D721Med (cell line): Measurements from ENCODE around the gene DNAI4.
A peak's percentile ranks its signal among the peaks of the same experiment; 100 is the strongest.

Experiments used
- DNase-seq: peaks from one replicate; pipeline ENCODE4 v3.0.0; 2011; ENCODE audit warnings: low spot score; ENCODE audit not compliant: insufficient read length
- FAIRE-seq: peaks from 2 replicates; lab custom pipeline; 2011; peaks lifted over from hg19 to GRCh38; lab: Jason Lieb, UNC
- TF ChIP-seq, protein P1 (sequence below): IDR thresholded peaks from 2 replicates; pipeline ENCODE4 v1.5.1; 2012; ENCODE audit warnings: mild to moderate bottlenecking, control low read depth; ENCODE audit not compliant: insufficient read depth; ENCODE audit errors: missing control alignments

DNAI4 gene

DNA sequence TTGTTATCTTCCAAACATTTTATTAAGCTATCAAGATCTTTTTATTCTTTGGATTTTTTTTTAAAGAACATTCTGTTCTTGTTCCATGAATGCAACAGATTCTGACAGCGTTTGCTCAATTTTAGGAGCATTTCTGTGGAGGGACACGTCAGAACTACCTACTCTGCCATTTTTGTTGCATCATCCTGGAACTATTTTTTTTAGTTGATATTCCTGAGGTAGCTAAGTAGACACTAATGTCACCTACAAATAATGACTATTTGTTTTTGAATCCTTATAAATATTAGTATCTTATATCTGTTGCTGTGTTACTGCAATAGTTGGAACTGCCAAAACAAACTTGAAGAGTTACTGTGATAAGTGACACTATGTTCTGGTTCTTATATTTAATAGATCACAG, 57.2 kb downstream of the DNAI4 start:
- FAIRE-seq, result no peak
- no peak for DNase-seq
- TF ChIP-seq, protein P1, sequence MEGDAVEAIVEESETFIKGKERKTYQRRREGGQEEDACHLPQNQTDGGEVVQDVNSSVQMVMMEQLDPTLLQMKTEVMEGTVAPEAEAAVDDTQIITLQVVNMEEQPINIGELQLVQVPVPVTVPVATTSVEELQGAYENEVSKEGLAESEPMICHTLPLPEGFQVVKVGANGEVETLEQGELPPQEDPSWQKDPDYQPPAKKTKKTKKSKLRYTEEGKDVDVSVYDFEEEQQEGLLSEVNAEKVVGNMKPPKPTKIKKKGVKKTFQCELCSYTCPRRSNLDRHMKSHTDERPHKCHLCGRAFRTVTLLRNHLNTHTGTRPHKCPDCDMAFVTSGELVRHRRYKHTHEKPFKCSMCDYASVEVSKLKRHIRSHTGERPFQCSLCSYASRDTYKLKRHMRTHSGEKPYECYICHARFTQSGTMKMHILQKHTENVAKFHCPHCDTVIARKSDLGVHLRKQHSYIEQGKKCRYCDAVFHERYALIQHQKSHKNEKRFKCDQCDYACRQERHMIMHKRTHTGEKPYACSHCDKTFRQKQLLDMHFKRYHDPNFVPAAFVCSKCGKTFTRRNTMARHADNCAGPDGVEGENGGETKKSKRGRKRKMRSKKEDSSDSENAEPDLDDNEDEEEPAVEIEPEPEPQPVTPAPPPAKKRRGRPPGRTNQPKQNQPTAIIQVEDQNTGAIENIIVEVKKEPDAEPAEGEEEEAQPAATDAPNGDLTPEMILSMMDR, result no peak

DNA sequence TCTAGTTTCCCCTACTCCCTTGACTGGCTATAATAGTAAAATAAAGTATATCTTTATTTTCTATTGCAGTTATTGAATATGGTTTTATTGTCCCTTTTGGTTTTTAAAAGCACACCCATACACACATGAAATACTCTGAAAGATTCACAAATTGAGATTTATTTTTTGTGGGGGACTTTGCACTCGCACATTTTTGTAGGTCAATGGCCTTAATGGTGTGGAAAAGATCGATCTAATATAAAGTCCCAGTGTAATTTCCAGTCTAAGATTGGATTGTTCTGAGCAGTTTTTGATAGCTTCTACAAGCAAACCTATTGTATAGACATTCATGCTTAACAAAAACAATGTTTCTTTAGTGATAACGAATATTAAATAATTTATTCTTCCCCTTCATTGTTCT, 64.1 kb downstream of the DNAI4 start:
- TF ChIP-seq, protein P1, result no peak
- DNase-seq (no peak), FAIRE-seq (no peak)

DNA sequence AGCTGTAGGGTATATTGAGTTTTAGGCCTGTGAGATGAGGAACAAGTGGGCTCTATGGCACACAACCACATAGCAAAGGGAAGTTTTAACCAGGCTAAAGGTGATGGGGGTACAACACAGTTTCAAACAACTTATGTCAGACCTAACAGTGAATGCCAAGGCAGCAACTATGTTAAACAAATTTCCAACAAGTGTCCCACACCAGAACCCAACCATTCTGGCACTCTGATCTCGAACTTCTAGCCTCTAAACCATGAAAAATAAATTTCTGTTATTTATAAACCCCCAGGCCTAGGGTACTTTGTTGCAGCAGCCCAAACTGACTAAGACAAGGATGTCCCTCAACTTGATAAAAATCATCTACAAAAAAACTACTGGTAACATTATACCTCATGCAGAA, 71.3 kb downstream of the DNAI4 start:
- DNase-seq, result no peak
- FAIRE-seq, result no peak
- TF ChIP-seq, protein P1, result no peak

DNA sequence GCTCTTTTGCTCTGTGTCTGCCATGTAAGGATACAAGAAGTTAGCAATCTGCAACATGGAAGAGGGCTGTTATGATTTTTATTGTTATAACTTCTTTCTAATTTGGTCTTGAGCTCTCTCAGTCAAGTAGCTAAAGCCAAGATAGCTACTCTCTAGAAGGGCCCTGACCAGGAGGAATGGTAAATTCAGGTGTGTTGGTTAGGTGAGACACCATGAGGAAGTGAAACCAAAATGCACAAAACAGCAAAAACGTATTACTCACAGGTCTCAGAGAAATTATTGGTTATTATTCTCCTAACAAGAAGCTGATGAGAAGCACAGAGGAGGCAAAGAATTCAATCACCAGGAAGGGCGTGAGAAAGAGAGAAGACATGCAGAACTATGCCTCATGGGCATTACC, 71.8 kb downstream of the DNAI4 start:
- TF ChIP-seq, protein P1, result no peak
- DNase-seq (no peak), FAIRE-seq (no peak)

DNA sequence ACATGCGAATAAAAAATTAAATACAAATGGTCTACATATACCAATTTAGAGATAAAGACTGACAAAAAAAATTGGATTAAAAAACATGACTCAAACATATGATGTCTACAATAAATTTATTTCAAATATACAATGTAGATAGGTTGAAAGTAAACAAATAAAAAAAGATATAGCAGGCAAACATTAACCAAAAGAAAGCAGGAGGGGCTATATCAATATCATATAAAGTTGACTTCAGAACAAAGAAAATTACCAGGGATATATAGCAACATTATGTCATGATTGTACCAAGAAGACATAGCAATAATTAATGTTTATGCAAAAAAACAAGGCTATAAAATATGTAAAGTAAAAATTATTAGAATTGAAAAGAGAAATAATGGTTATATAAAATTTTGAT, 73.7 kb downstream of the DNAI4 start:
- DNase-seq (no peak), FAIRE-seq (no peak)
- TF ChIP-seq, protein P1, result no peak

DNA sequence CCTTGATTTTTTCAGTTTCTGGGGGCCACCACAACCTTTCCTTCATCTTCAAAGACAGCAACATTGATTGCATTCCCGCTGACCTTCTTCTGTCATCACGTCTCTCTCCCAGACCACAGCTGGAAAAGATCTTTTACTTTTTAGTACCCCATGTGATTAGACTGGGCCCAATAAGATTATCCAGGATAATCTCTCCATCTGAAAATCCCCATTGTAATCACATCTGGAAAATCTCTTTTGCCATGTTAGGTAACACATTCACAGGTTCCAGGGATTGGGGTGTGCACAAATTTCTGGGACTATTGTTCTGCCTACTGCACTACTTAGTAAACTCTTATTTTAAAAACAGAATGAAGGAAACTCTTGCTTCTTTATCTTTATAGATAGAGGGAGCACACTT, 76.5 kb downstream of the DNAI4 start:
- TF ChIP-seq, protein P1, result no peak
- DNase-seq (peak; percentile 26), FAIRE-seq (peak; percentile 88)

DNA sequence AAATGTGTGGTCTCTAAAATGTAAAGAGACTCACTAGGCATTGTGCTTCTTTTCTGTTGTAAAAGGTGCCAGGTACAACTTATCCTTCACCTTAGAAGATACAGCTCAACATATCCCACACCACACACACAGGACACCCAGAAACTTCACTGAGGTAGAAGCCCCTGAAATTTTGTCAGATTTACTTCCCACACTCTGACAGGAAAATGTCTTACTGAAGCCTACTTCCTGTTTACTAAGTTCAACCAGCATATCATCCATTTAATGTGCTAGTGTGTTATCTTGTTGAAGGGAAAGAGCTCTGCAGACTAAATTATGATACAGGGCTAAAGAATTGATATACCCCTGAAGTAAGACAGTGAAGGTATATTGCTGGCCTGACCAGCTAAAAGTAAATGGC, 83.7 kb downstream of the DNAI4 start:
- DNase-seq (no peak), FAIRE-seq (no peak)
- TF ChIP-seq, protein P1, result no peak
